HepG2 (cell line): ENCODE measurements around the gene LRP5. TPM values are rescaled to one million over a fixed set of nuclear protein-coding genes. Genes with fewer than 3 reads are reported as not detected.

Experiments
- ARID3A ChIP-seq: IDR thresholded peaks from 2 replicates; pipeline ENCODE4 v1.6.1; 2012; ENCODE audit warnings: low read depth, low read length, improper control_type of control experiment
- EP300 ChIP-seq, 3 experiments: sonication (generic) in 1 of 3; formaldehyde crosslinking in 1 of 3; IDR thresholded peaks; 2 replicates each; pipeline versions ENCODE4 v1.5.1 to v1.6.1; 2011 to 2020; ENCODE audit warnings: low read depth in 2 of 3, low read length in 2 of 3, borderline replicate concordance in 1 of 3, improper control_type of control experiment in 1 of 3, mild to moderate bottlenecking in 1 of 3, missing genetic modification reagents in 1 of 3, moderate library complexity in 1 of 3
- HBP1 ChIP-seq: IDR thresholded peaks from 2 replicates; pipeline ENCODE4 v1.6.1; 2016; ENCODE audit warnings: low read depth, control low read depth
- HIC2 ChIP-seq: sonication (generic); formaldehyde crosslinking; IDR thresholded peaks from 2 replicates; pipeline ENCODE4 v1.9.0; 2022; ENCODE audit warnings: low read depth, missing genetic modification reagents
- HNRNPL ChIP-seq: fragments of 200-400 bp; formaldehyde crosslinking; IDR thresholded peaks from 2 replicates; pipeline ENCODE4 v1.6.1; 2017; ENCODE audit warnings: mild to moderate bottlenecking, low read depth, low read length
- KDM6A ChIP-seq: IDR thresholded peaks from 2 replicates; pipeline ENCODE4 v1.6.1; 2016; ENCODE audit warnings: low read depth
- MEF2D ChIP-seq: sonication (generic); formaldehyde crosslinking; IDR thresholded peaks from 2 replicates; pipeline ENCODE4 v1.5.1; 2020; ENCODE audit warnings: mild to moderate bottlenecking, missing genetic modification reagents
- MXD4 ChIP-seq: IDR thresholded peaks from 2 replicates; pipeline ENCODE4 v1.6.1; 2016; ENCODE audit warnings: mild to moderate bottlenecking, missing biosample characterization, missing genetic modification reagents
- NRL ChIP-seq: sonication (generic); formaldehyde crosslinking; IDR thresholded peaks from 2 replicates; pipeline ENCODE4 v1.5.0; 2020; ENCODE audit warnings: missing genetic modification reagents, mild to moderate bottlenecking, moderate library complexity, borderline replicate concordance
- RAD51 ChIP-seq: fragments of 450-650 bp; IDR thresholded peaks from 2 replicates; pipeline ENCODE4 v1.6.1; 2016; ENCODE audit warnings: borderline replicate concordance
- RXRB ChIP-seq: IDR thresholded peaks from 2 replicates; pipeline ENCODE4 v1.6.1; 2016; ENCODE audit warnings: borderline replicate concordance, missing genetic modification reagents, missing compliant biosample characterization
- TARDBP ChIP-seq: sonication (generic); formaldehyde crosslinking; IDR thresholded peaks from 2 replicates; pipeline ENCODE4 v1.8.0; 2022; ENCODE audit warnings: mild to moderate bottlenecking, missing genetic modification reagents
- TEAD3 ChIP-seq: optimal IDR thresholded peaks from 2 replicates; pipeline ENCODE3; 2016; ENCODE audit warnings: borderline replicate concordance
- TMF1 ChIP-seq: sonication (generic); formaldehyde crosslinking; IDR thresholded peaks from 2 replicates; pipeline ENCODE4 v1.8.1; 2022; ENCODE audit warnings: low read depth, missing genetic modification reagents
- UBTF ChIP-seq: sonication (generic); formaldehyde crosslinking; IDR thresholded peaks from 2 replicates; pipeline ENCODE4 v1.4.0; 2020; ENCODE audit warnings: mild to moderate bottlenecking, missing genetic modification reagents
- ZNF136 ChIP-seq: sonication (generic); formaldehyde crosslinking; IDR thresholded peaks from 2 replicates; pipeline ENCODE4 v1.8.1; 2022; ENCODE audit warnings: low read depth, mild to moderate bottlenecking, moderate library complexity, missing genetic modification reagents
- ZNF329 ChIP-seq: sonication (generic); formaldehyde crosslinking; IDR thresholded peaks from 2 replicates; pipeline ENCODE4 v1.9.0; 2021; ENCODE audit warnings: low read depth, mild to moderate bottlenecking, missing genetic modification reagents
- ZNF710 ChIP-seq: sonication (generic); formaldehyde crosslinking; IDR thresholded peaks from 2 replicates; pipeline ENCODE4 v1.5.0; 2020; ENCODE audit warnings: mild to moderate bottlenecking, missing genetic modification reagents, borderline replicate concordance
- ZNF891 ChIP-seq: sonication (generic); formaldehyde crosslinking; IDR thresholded peaks from 2 replicates; pipeline ENCODE4 v1.5.0; 2020; ENCODE audit warnings: mild to moderate bottlenecking, missing genetic modification reagents
- polyA plus RNA-seq, 8 experiments: library from polyadenylated mRNA; depleted of rRNA in 3 of 8; stranded (reverse) in 7 of 8; unstranded in 1 of 8; fragments of >200 nt; fragmentation: Illumina TruSeq in 4 of 8; extraction: Trizol in 4 of 8; gene quantifications; 2 replicates each; pipeline versions ENCODE4 v1.2.1 to v1.2.3, GENCODE V29; 2011 to 2016; ENCODE audit warnings: low read depth in 4 of 8, missing spikeins in 1 of 8, mixed read lengths in 1 of 8; ENCODE audit not compliant: insufficient read depth in 1 of 8
- total RNA-seq, 5 experiments: library from RNA; depleted of rRNA; stranded (reverse); fragments of >200 nt; fragmentation: Illumina TruSeq; extraction: Trizol; gene quantifications; 2 replicates each; pipeline ENCODE4 v1.2.3, GENCODE V29; 2016; ENCODE audit warnings: low read depth in 1 of 5

Gene LRP5
- total and polyA plus RNA-seq, 2 of the 13 experiments (the other 11 are each of a cell fraction or from before 2014, with no cell fraction given): 40.4 to 64.0 TPM

GRCh38 chr11:68328374-68329091, 16.1 kb downstream of the LRP5 start (continued):
- peak; percentile 36 for TF ChIP-seq UBTF (CRISPR knock-in tag)
- TF ChIP-seq ZNF329: 0 out of 2 replicates have a peak, but pooled peaks have one; percentile 35
- TF ChIP-seq MEF2D (CRISPR knock-in tag): peak; percentile 60; the same call in 1 of the 2 replicates
- TF ChIP-seq TEAD3 (CRISPR knock-in tag): peak; percentile 18
- TF ChIP-seq ZNF136 (CRISPR knock-in tag): no peak
- no peak for TF ChIP-seq ARID3A
- TF ChIP-seq HBP1 (CRISPR knock-in tag): no peak
- TF ChIP-seq TARDBP (CRISPR knock-in tag): peak; percentile 79
- TF ChIP-seq RXRB (CRISPR knock-in tag): peak; percentile 67; the same call in 1 of the 2 replicates
- TF ChIP-seq HIC2 (CRISPR knock-in tag): peak; percentile 96
- TF ChIP-seq RAD51: no peak
- TF ChIP-seq EP300 (IDR thresholded peaks at IDR 0.05; ENCODE audit: low read depth in 2 of 2, low read length in 2 of 2): peak in 1 of 2 experiments; percentile 52; a peak in 1 of 4 replicates
- peak; percentile 44; the same call in 1 of the 2 replicates for TF ChIP-seq EP300 (CRISPR knock-in tag; IDR thresholded peaks at IDR 0.05; ENCODE audit: borderline replicate concordance)
- peak; percentile 96 for TF ChIP-seq HNRNPL
- TF ChIP-seq TMF1: no peak
- TF ChIP-seq ZNF710 (CRISPR knock-in tag): no peak
- TF ChIP-seq MXD4: peak; percentile 44; the same call in 1 of the 2 replicates
- no peak for TF ChIP-seq KDM6A (CRISPR knock-in tag)
- TF ChIP-seq ZNF891: 0 out of 2 replicates have a peak, but pooled peaks have one; percentile 66
- TF ChIP-seq NRL (CRISPR knock-in tag): peak; percentile 67; the same call in 1 of the 2 replicates
